H9 (cell line): ENCODE data around the gene ZNF132. TPM values are rescaled to one million over a fixed set of nuclear protein-coding genes. Genes with fewer than 3 reads are reported as not detected.
A peak's percentile ranks its signal among the peaks of the same experiment; 100 is the strongest.

Experiments
- DNase-seq: peaks from one replicate; pipeline ENCODE4 v3.0.0-alpha.2; 2017
- H2AFZ ChIP-seq: one replicate; pipeline ENCODE4 v1.6.1; 2013; ENCODE audit warnings: mild to moderate bottlenecking, low read length, control low read depth, moderate library complexity
- H2AK5ac ChIP-seq: 2 replicates; pipeline ENCODE4 v1.6.1; 2013; ENCODE audit warnings: low read length, control low read depth, mixed read lengths; ENCODE audit not compliant: insufficient read length
- H2BK120ac ChIP-seq: one replicate; pipeline ENCODE4 v1.6.1; 2013; ENCODE audit warnings: low read depth, mild to moderate bottlenecking, low read length, control low read depth, inconsistent platforms; ENCODE audit not compliant: poor library complexity, severe bottlenecking
- H2BK12ac ChIP-seq: 2 replicates; pipeline ENCODE4 v1.6.1; 2013; ENCODE audit warnings: low read length, control low read depth, mixed read lengths, low read depth; ENCODE audit not compliant: insufficient read length
- H2BK15ac ChIP-seq: 2 replicates; pipeline ENCODE4 v1.6.1; 2013; ENCODE audit warnings: low read depth, low read length, control low read depth
- H2BK20ac ChIP-seq: one replicate; pipeline ENCODE4 v1.6.1; 2013; ENCODE audit warnings: low read depth, mild to moderate bottlenecking, low read length, control low read depth, inconsistent platforms; ENCODE audit not compliant: poor library complexity, severe bottlenecking
- H2BK5ac ChIP-seq: 2 replicates; pipeline ENCODE4 v1.6.1; 2013; ENCODE audit warnings: low read length, control low read depth, mixed read lengths; ENCODE audit not compliant: insufficient read length
- H3K14ac ChIP-seq: 2 replicates; pipeline ENCODE4 v1.6.1; 2013; ENCODE audit warnings: low read length, control low read depth; ENCODE audit not compliant: insufficient read depth
- H3K18ac ChIP-seq: 2 replicates; pipeline ENCODE4 v1.6.1; 2013; ENCODE audit warnings: low read depth, mild to moderate bottlenecking, mixed read lengths, low read length, control low read depth; ENCODE audit not compliant: insufficient read length
- H3K23ac ChIP-seq: 2 replicates; pipeline ENCODE4 v1.6.1; 2013; ENCODE audit warnings: low read length, control low read depth, mixed read lengths, low read depth; ENCODE audit not compliant: insufficient read length
- H3K23me2 ChIP-seq: 2 replicates; pipeline ENCODE4 v1.6.1; 2013; ENCODE audit warnings: low read depth, mild to moderate bottlenecking, mixed read lengths, low read length, control low read depth; ENCODE audit not compliant: insufficient read length, poor library complexity, severe bottlenecking
- H3K27ac ChIP-seq: 2 replicates; pipeline ENCODE4 v1.5.1; 2013; ENCODE audit warnings: low read length, control low read depth, mixed read lengths, low read depth; ENCODE audit not compliant: insufficient read length
- H3K27me3 ChIP-seq: 2 replicates; pipeline ENCODE4 v1.6.1; 2013; ENCODE audit warnings: low read length, control low read depth, inconsistent platforms; ENCODE audit not compliant: insufficient read depth
- H3K4ac ChIP-seq: 2 replicates; pipeline ENCODE4 v1.6.1; 2013; ENCODE audit warnings: low read depth, mild to moderate bottlenecking, control low read depth, inconsistent platforms, low read length, moderate library complexity
- H3K4me1 ChIP-seq: 2 replicates; pipeline ENCODE4 v1.6.1; 2013; ENCODE audit warnings: low read length, control low read depth, inconsistent platforms; ENCODE audit not compliant: insufficient read depth
- H3K4me2 ChIP-seq: 2 replicates; pipeline ENCODE4 v1.6.1; 2013; ENCODE audit warnings: low read length, control low read depth, mixed read lengths; ENCODE audit not compliant: insufficient read length, insufficient read depth
- H3K56ac ChIP-seq: 2 replicates; pipeline ENCODE4 v1.6.1; 2013; ENCODE audit warnings: low read depth, mild to moderate bottlenecking, mixed read lengths, low read length, control low read depth; ENCODE audit not compliant: insufficient read length
- H3K79me1 ChIP-seq: 2 replicates; pipeline ENCODE4 v1.6.1; 2013; ENCODE audit warnings: low read depth, mild to moderate bottlenecking, moderate library complexity, low read length, control low read depth, inconsistent platforms; ENCODE audit not compliant: insufficient read depth, poor library complexity, severe bottlenecking
- H3K79me2 ChIP-seq: 2 replicates; pipeline ENCODE4 v1.6.1; 2013; ENCODE audit warnings: low read length, control low read depth, inconsistent platforms; ENCODE audit not compliant: insufficient read depth
- H3K9ac ChIP-seq: 2 replicates; pipeline ENCODE4 v1.6.1; 2013; ENCODE audit warnings: low read length, control low read depth, mixed read lengths; ENCODE audit not compliant: insufficient read length; ENCODE audit errors: extremely low read depth
- H3K9me3 ChIP-seq: one replicate; pipeline ENCODE4 v1.6.1; 2013; ENCODE audit warnings: low read depth, low read length, inconsistent platforms; ENCODE audit not compliant: control insufficient read depth
- H3T11ph ChIP-seq: one replicate; pipeline ENCODE4 v1.6.1; 2013; ENCODE audit warnings: mild to moderate bottlenecking, low read length, control low read depth, inconsistent platforms
- H4K20me1 ChIP-seq: one replicate; pipeline ENCODE4 v1.6.1; 2013; ENCODE audit not compliant: control insufficient read depth, insufficient read length, insufficient read depth
- H4K5ac ChIP-seq: 2 replicates; pipeline ENCODE4 v1.6.1; 2013; ENCODE audit warnings: low read depth, mild to moderate bottlenecking, mixed read lengths, low read length, control low read depth; ENCODE audit not compliant: insufficient read length
- H4K8ac ChIP-seq: replicated peaks from 2 replicates; pipeline ENCODE4 v1.6.1; 2013; ENCODE audit warnings: low read length, control low read depth, mixed read lengths, low read depth; ENCODE audit not compliant: insufficient read length
- H4K91ac ChIP-seq: 2 replicates; pipeline ENCODE4 v1.6.1; 2013; ENCODE audit warnings: low read depth, mild to moderate bottlenecking, moderate library complexity, mixed read lengths, low read length, control low read depth; ENCODE audit not compliant: insufficient read length
- H3K27ac Mint-ChIP-seq, 3 experiments: 2 replicates in 2 of 3; 3 replicates in 1 of 3; pipeline ENCODE4 v1.8.0; 2020 to 2021; ENCODE audit warnings: mixed read lengths in 3 of 3, mild to moderate bottlenecking in 1 of 3, moderate library complexity in 1 of 3
- H3K27me3 Mint-ChIP-seq: 2 replicates; pipeline ENCODE4 v1.8.0; 2021; ENCODE audit warnings: low read depth, mild to moderate bottlenecking, moderate library complexity, mixed read lengths
- H3K36me3 Mint-ChIP-seq, 3 experiments: 2 replicates in 2 of 3; 3 replicates in 1 of 3; pipeline ENCODE4 v1.8.0; 2020 to 2021; ENCODE audit warnings: low read depth in 3 of 3, mixed read lengths in 3 of 3; ENCODE audit not compliant: insufficient read depth in 1 of 3
- H3K4me1 Mint-ChIP-seq, 2 experiments: 2 replicates each; pipeline ENCODE4 v1.8.0; 2020; ENCODE audit warnings: mixed read lengths in 2 of 2
- H3K4me3 Mint-ChIP-seq, 2 experiments: 2 replicates in 1 of 2; 3 replicates in 1 of 2; pipeline ENCODE4 v1.8.0; 2020 to 2021; ENCODE audit warnings: mild to moderate bottlenecking in 2 of 2, mixed read lengths in 2 of 2, moderate library complexity in 1 of 2
- H3K9me3 Mint-ChIP-seq, 2 experiments: 2 replicates in 1 of 2; 3 replicates in 1 of 2; pipeline ENCODE4 v1.8.0; 2020; ENCODE audit warnings: mild to moderate bottlenecking in 2 of 2, mixed read lengths in 2 of 2, moderate library complexity in 1 of 2
- CTCF ChIP-seq: fragments of 200-600 bp; sonication (generic); conservative IDR thresholded peaks from 3 replicates; pipeline ENCODE4 v1.8.0; 2021; ENCODE audit warnings: antibody characterized with exemption, mild to moderate bottlenecking
- WGBS: extraction: QIAGEN DNeasy Blood & Tissue Kit; methylation state at CpG from one replicate; pipeline ENCODE4 v1.1.7; 2013; ENCODE audit warnings: missing lambda C conversion rate, low lambda C conversion rate, mixed read lengths; ENCODE audit not compliant: insufficient read length; ENCODE audit errors: extremely low coverage; 5-methylcytosine and 5-hydroxymethylcytosine counted together
- total RNA-seq: library from RNA; stranded (reverse); gene quantifications from 2 replicates; pipeline ENCODE4 v1.2.1, GENCODE V29; 2021

The ZNF132 gene
- total RNA-seq, 1 experiment from 2014 or later = 0.24 TPM

DNA sequence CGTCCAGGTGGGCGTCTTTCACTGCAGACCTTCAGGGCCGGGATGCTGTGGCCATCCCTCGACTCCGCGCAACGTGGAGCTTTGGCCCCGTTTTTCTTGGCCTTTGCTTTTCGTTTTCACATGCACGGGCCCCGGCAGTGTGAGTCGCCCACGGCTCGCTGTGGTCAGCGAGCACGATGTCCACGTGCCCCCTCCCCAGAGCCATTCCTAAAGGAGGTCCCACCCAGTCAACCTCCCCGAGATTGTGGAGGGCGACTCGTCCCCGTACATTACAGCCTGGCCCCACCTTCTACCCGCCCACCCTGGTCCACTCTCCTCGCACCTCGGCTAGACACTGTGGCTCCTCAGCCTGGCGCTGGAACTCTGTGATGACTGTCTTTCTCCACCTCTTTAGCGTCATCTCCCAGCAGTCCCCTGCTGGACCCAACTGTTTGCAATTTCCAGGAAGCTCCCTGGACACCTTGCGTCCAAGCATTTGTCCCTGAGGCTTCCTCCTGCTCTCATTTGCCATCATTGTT lies 36.6 kb upstream of the ZNF132 start:
- DNase-seq = peak; percentile 29
- Histone ChIP-seq H2BK120ac (no peak overlapping the region), H3K79me2 (no peaks in the 10 kb centered on the region), H3K4me2 (peak overlapping the region; percentile 43), H2BK5ac (no peak overlapping the region), H3T11ph (no peak overlapping the region), H3K27ac (no peak overlapping the region), H2BK20ac (no peak overlapping the region), H3K79me1 (no peaks in the 10 kb centered on the region), H3K27me3 (no peaks in the 10 kb centered on the region), H4K8ac (no peak overlapping the region), H3K9ac (peak overlapping the region; percentile 27), H3K23ac (no peak overlapping the region), H3K4ac (no peak overlapping the region), H3K23me2 (peaks cover 7% of the 10 kb centered on the region), H2BK15ac (no peak overlapping the region), H3K56ac (no peak overlapping the region), H4K20me1 (no peaks in the 10 kb centered on the region), H4K91ac (no peak overlapping the region), H2AK5ac (no peak overlapping the region), H3K14ac (no peak overlapping the region), H2AFZ (no peak overlapping the region), H4K5ac (no peak overlapping the region), H2BK12ac (no peak overlapping the region), H3K4me1 (no peaks in the 10 kb centered on the region), H3K9me3 (no peaks in the 10 kb centered on the region), H3K18ac (no peak overlapping the region)
- WGBS = no CpG with 5 or more reads among the region's 27 CpGs
- Mint-ChIP-seq H3K4me1 (peaks cover 9 to 13% of the 10 kb centered on the region in 2 experiments), H3K27ac (peak overlapping the region in 1 of 3 experiments; percentile 73; a peak in 2 of 7 replicates), H3K36me3 (peaks cover 2 to 21% (median 4%) of the 10 kb centered on the region in 3 experiments; a peak in 6 of 7 replicates), H3K9me3 (no peaks in the 10 kb centered on the region), H3K27me3 (no peaks in the 10 kb centered on the region; the same call in 1 of the 2 replicates), H3K4me3 (peak overlapping the region; percentile 88 to 94)
- no peak for TF ChIP-seq CTCF
